ENCODE results near the gene KIAA0319L. TPM values are rescaled to one million over a fixed set of nuclear protein-coding genes. Genes with fewer than 3 reads are reported as not detected.
A peak's percentile ranks its signal among the peaks of the same experiment; 100 is the strongest.
"Not testable (repeated sequence)": the region's sequence is repeated elsewhere in the genome, so short reads cannot be mapped to it uniquely, and the experiment has no call there.

KIAA0319L gene
- total and polyA plus RNA-seq, 3 experiments from 2014 or later: 28.5 to 30.4 (median 29.3) TPM

GRCh38 chr1:35490250-35490649, 67.0 kb downstream of the KIAA0319L start:
- ChIA-PET POLR2A (no interaction called here), CTCF (no interaction called here)
- Mint-ChIP-seq H3K4me3 (no peak overlapping the region), H3K4me1 (peaks cover 10 to 15% (median 13%) of the 10 kb centered on the region in 3 donors), H3K27ac (no peak overlapping the region), H3K27me3 (no peaks in the 10 kb centered on the region), H3K9me3 (peaks cover 0 to 7% (median 0%) of the 10 kb centered on the region in 5 donors), H3K36me3 (peaks cover 15 to 34% (median 25%) of the 10 kb centered on the region in 3 donors)
- Histone ChIP-seq H3K4me1 (ENCODE audit: insufficient read depth, low read length) (peaks cover 9% of the 10 kb centered on the region), H3K27ac (ENCODE audit: low read depth, low read length) (no peak overlapping the region), H3K4me3 (ENCODE audit: low read length) (no peak overlapping the region), H3K27me3 (ENCODE audit: insufficient read depth, low read length, poor library complexity, severe bottlenecking) (no peaks in the 10 kb centered on the region), H3K9me3 (ENCODE audit: low read length) (no peaks in the 10 kb centered on the region), H3K36me3 (ENCODE audit: insufficient read depth, low read length) (no peaks in the 10 kb centered on the region)
- no peak for DNase-seq

GRCh38 chr1:35488336-35488735, 68.9 kb downstream of the KIAA0319L start:
- H3K4me1 ChIP-seq (ENCODE audit: insufficient read depth, low read length): peaks cover 9% of the 10 kb centered on the region
- H3K27ac Mint-ChIP-seq: peak overlapping the region in 3 of 8 donors; percentile 5 to 52 (median 50)
- H3K4me1 Mint-ChIP-seq: peaks cover 10 to 18% (median 13%) of the 10 kb centered on the region in 3 donors
- no peak overlapping the region for H3K27ac ChIP-seq (ENCODE audit: low read depth, low read length)
- no peak overlapping the region for H3K4me3 Mint-ChIP-seq
- CTCF ChIA-PET: no interaction called here
- H3K36me3 Mint-ChIP-seq: peaks cover 15 to 30% (median 25%) of the 10 kb centered on the region in 3 donors
- H3K9me3 ChIP-seq (ENCODE audit: low read length): no peaks in the 10 kb centered on the region
- H3K27me3 ChIP-seq (ENCODE audit: insufficient read depth, low read length, poor library complexity, severe bottlenecking): no peaks in the 10 kb centered on the region
- POLR2A ChIA-PET: no interaction called here
- DNase-seq: no peak
- no peaks in the 10 kb centered on the region for H3K36me3 ChIP-seq (ENCODE audit: insufficient read depth, low read length)
- peaks cover 0 to 7% (median 0%) of the 10 kb centered on the region in 5 donors for H3K9me3 Mint-ChIP-seq
- no peak overlapping the region for H3K4me3 ChIP-seq (ENCODE audit: low read length)
- no peaks in the 10 kb centered on the region for H3K27me3 Mint-ChIP-seq

GRCh38 chr1:35486858-35487408, 70.3 kb downstream of the KIAA0319L start:
- Histone ChIP-seq H3K9me3 (ENCODE audit: low read length) (no peaks in the 10 kb centered on the region), H3K27me3 (ENCODE audit: insufficient read depth, low read length, poor library complexity, severe bottlenecking) (no peaks in the 10 kb centered on the region), H3K4me1 (ENCODE audit: insufficient read depth, low read length) (peaks cover 9% of the 10 kb centered on the region), H3K4me3 (ENCODE audit: low read length) (no peak overlapping the region), H3K36me3 (ENCODE audit: insufficient read depth, low read length) (no peaks in the 10 kb centered on the region), H3K27ac (ENCODE audit: low read depth, low read length) (no peak overlapping the region)
- ChIA-PET POLR2A (interaction anchor here (0.7 kb wide), 1 partner anchor 24 kb away, joined by 9 read pairs; no protein-coding TSS in a partner anchor), CTCF (interaction anchor here (2.4 kb wide), 1 partner anchor 35 kb away, joined by 9 read pairs; no protein-coding TSS in a partner anchor)
- Mint-ChIP-seq H3K27ac (peak overlapping the region in 1 of 8 donors; percentile 44), H3K36me3 (peaks cover 17 to 30% (median 25%) of the 10 kb centered on the region in 3 donors), H3K4me3 (no peak overlapping the region), H3K9me3 (peaks cover 0 to 7% (median 0%) of the 10 kb centered on the region in 5 donors), H3K4me1 (peaks cover 10 to 18% (median 13%) of the 10 kb centered on the region in 3 donors), H3K27me3 (no peaks in the 10 kb centered on the region)
- DNase-seq: no peak

- Histone ChIP-seq H3K27ac (ENCODE audit: low read depth, low read length) (no peak overlapping the region), H3K36me3 (ENCODE audit: insufficient read depth, low read length) (peaks cover 6% of the 10 kb centered on the region), H3K9me3 (ENCODE audit: low read length) (no peaks in the 10 kb centered on the region), H3K27me3 (ENCODE audit: insufficient read depth, low read length, poor library complexity, severe bottlenecking) (no peaks in the 10 kb centered on the region), H3K4me3 (ENCODE audit: low read length) (no peak overlapping the region), H3K4me1 (ENCODE audit: insufficient read depth, low read length) (no peaks in the 10 kb centered on the region)
- ChIA-PET CTCF (no interaction called here), POLR2A (interaction anchor here (0.8 kb wide), 1 partner anchor 500 kb away, joined by 3 read pairs; no protein-coding TSS in a partner anchor)
- no peak overlapping the region for H3K4me3 Mint-ChIP-seq
- H3K4me1 Mint-ChIP-seq: peaks cover 0 to 4% (median 2%) of the 10 kb centered on the region in 3 donors
- H3K27ac Mint-ChIP-seq: no peak overlapping the region
- H3K27me3 Mint-ChIP-seq: no peaks in the 10 kb centered on the region
- H3K9me3 Mint-ChIP-seq: no peaks in the 10 kb centered on the region
- DNase-seq: no peak
- peaks cover 10 to 29% (median 13%) of the 10 kb centered on the region in 3 donors for H3K36me3 Mint-ChIP-seq
These were observed 76.0 kb downstream of the KIAA0319L start for GRCh38 chr1:35481229-35481628.

- H3K4me1 ChIP-seq (ENCODE audit: insufficient read depth, low read length): no peaks in the 10 kb centered on the region
- no peak overlapping the region for H3K27ac ChIP-seq (ENCODE audit: low read depth, low read length)
- peaks cover 0 to 2% (median 0%) of the 10 kb centered on the region in 3 donors for H3K4me1 Mint-ChIP-seq
- no peak for DNase-seq
- H3K9me3 ChIP-seq (ENCODE audit: low read length): no peaks in the 10 kb centered on the region
- no peaks in the 10 kb centered on the region for H3K9me3 Mint-ChIP-seq
- H3K36me3 Mint-ChIP-seq: peaks cover 10 to 52% (median 22%) of the 10 kb centered on the region in 3 donors
- peaks cover 10% of the 10 kb centered on the region for H3K36me3 ChIP-seq (ENCODE audit: insufficient read depth, low read length)
- H3K27me3 Mint-ChIP-seq: no peaks in the 10 kb centered on the region
- no peak overlapping the region for H3K4me3 ChIP-seq (ENCODE audit: low read length)
- H3K27ac Mint-ChIP-seq: no peak overlapping the region
- no peak overlapping the region for H3K4me3 Mint-ChIP-seq
- H3K27me3 ChIP-seq (ENCODE audit: insufficient read depth, low read length, poor library complexity, severe bottlenecking): no peaks in the 10 kb centered on the region
- ChIA-PET POLR2A (no interaction called here), CTCF (no interaction called here)
These were observed 79.3 kb downstream of the KIAA0319L start for GRCh38 chr1:35477870-35478269.

- peak overlapping the region in 1 of 8 donors; percentile 2 for H3K27ac Mint-ChIP-seq
- peaks cover 0 to 2% (median 0%) of the 10 kb centered on the region in 3 donors for H3K4me1 Mint-ChIP-seq
- no peaks in the 10 kb centered on the region for H3K9me3 ChIP-seq (ENCODE audit: low read length)
- no peaks in the 10 kb centered on the region for H3K9me3 Mint-ChIP-seq
- H3K4me3 Mint-ChIP-seq: no peak overlapping the region
- peaks cover 10% of the 10 kb centered on the region for H3K36me3 ChIP-seq (ENCODE audit: insufficient read depth, low read length)
- ChIA-PET POLR2A (no interaction called here), CTCF (no interaction called here)
- no peaks in the 10 kb centered on the region for H3K27me3 ChIP-seq (ENCODE audit: insufficient read depth, low read length, poor library complexity, severe bottlenecking)
- no peak overlapping the region for H3K4me3 ChIP-seq (ENCODE audit: low read length)
- DNase-seq: no peak
- H3K27me3 Mint-ChIP-seq: no peaks in the 10 kb centered on the region
- peaks cover 10 to 67% (median 27%) of the 10 kb centered on the region in 3 donors for H3K36me3 Mint-ChIP-seq
- no peak overlapping the region for H3K27ac ChIP-seq (ENCODE audit: low read depth, low read length)
- no peaks in the 10 kb centered on the region for H3K4me1 ChIP-seq (ENCODE audit: insufficient read depth, low read length)
These were observed 81.1 kb downstream of the KIAA0319L start for GRCh38 chr1:35475856-35476674.

- Histone ChIP-seq H3K36me3 (ENCODE audit: insufficient read depth, low read length) (peaks cover 10% of the 10 kb centered on the region), H3K9me3 (ENCODE audit: low read length) (no peaks in the 10 kb centered on the region), H3K27ac (ENCODE audit: low read depth, low read length) (no peak overlapping the region), H3K27me3 (ENCODE audit: insufficient read depth, low read length, poor library complexity, severe bottlenecking) (no peaks in the 10 kb centered on the region), H3K4me1 (ENCODE audit: insufficient read depth, low read length) (no peaks in the 10 kb centered on the region), H3K4me3 (ENCODE audit: low read length) (no peak overlapping the region)
- Mint-ChIP-seq H3K36me3 (peaks cover 10 to 73% (median 30%) of the 10 kb centered on the region in 3 donors), H3K9me3 (no peaks in the 10 kb centered on the region), H3K4me1 (peaks cover 0 to 2% (median 0%) of the 10 kb centered on the region in 3 donors), H3K27ac (peak overlapping the region in 3 of 8 donors; percentile 4 to 11 (median 8)), H3K27me3 (no peaks in the 10 kb centered on the region), H3K4me3 (no peak overlapping the region)
- CTCF ChIA-PET: no interaction called here
- no peak for DNase-seq
- POLR2A ChIA-PET: no interaction called here
These were observed 81.8 kb downstream of the KIAA0319L start for GRCh38 chr1:35475356-35475755.

- H3K27ac ChIP-seq (ENCODE audit: low read depth, low read length); CTCF ChIA-PET; H3K4me1 ChIP-seq (ENCODE audit: insufficient read depth, low read length); POLR2A ChIA-PET; H3K4me3 ChIP-seq (ENCODE audit: low read length); H3K4me3 Mint-ChIP-seq; H3K9me3 ChIP-seq (ENCODE audit: low read length); H3K27me3 Mint-ChIP-seq; H3K27me3 ChIP-seq (ENCODE audit: insufficient read depth, low read length, poor library complexity, severe bottlenecking); H3K9me3 Mint-ChIP-seq; H3K36me3 ChIP-seq (ENCODE audit: insufficient read depth, low read length); H3K27ac Mint-ChIP-seq; DNase-seq: not testable (repeated sequence)
- Mint-ChIP-seq H3K36me3 (peaks cover 12 to 79% (median 37%) of the 10 kb centered on the region in 3 donors), H3K4me1 (peaks cover 4 to 12% (median 11%) of the 10 kb centered on the region in 3 donors)
These were observed 84.0 kb downstream of the KIAA0319L start for GRCh38 chr1:35473216-35473615.
